Measurements from ENCODE around the gene PVR.

- no peak for TF ChIP-seq POLR2AphosphoS5 (IDR thresholded peaks at IDR 0.05; ENCODE audit: low read depth)
- TF ChIP-seq CTCF (IDR thresholded peaks at IDR 0.05; ENCODE audit: insufficient read depth, low read length) = no peak
Measured at GRCh38 chr19:44672226-44672625, 28.5 kb downstream of the PVR start.
